MM.1S (cell line): Measurements from ENCODE around the gene NUAK2.

Source experiments
- EZH2 ChIP-seq: fragments of 300-600 bp; sonication (generic); optimal IDR thresholded peaks from 2 replicates; pipeline ENCODE3; 2017; ENCODE audit warnings: low read depth, mild to moderate bottlenecking, antibody characterized with exemption, low read length, mixed read lengths
- EZH2phosphoT487 ChIP-seq: fragments of 300-600 bp; sonication (generic); IDR thresholded peaks from 2 replicates; pipeline ENCODE4 v1.6.1; 2018; ENCODE audit warnings: antibody characterized with exemption, low read length
- TF ChIP-seq, protein P1 (sequence below): fragments of 300-600 bp; sonication (generic); IDR thresholded peaks from 2 replicates; pipeline ENCODE4 v1.5.1; 2016; ENCODE audit warnings: antibody characterized with exemption, low read length, mixed read lengths

DNA sequence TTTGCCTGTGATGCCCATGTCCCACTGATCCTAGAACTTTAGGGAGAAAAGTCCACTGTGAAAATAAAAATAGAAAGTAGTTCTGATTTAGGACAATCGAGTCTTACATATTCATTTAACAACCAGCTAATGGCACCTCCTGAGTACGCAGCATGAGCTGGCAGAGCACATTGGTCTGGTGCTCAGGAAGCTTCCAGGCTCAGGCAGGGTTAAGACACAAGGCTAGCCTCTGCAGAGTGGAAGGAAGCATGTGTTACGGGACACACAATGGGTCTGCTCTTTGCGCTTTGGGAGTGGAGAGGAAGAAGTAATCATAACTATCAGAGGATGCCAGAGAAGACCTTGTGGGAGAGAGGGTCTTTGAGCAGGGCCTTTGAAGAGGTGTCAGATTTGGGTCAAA lies 39.3 kb upstream of the NUAK2 start:
- TF ChIP-seq, protein P1, sequence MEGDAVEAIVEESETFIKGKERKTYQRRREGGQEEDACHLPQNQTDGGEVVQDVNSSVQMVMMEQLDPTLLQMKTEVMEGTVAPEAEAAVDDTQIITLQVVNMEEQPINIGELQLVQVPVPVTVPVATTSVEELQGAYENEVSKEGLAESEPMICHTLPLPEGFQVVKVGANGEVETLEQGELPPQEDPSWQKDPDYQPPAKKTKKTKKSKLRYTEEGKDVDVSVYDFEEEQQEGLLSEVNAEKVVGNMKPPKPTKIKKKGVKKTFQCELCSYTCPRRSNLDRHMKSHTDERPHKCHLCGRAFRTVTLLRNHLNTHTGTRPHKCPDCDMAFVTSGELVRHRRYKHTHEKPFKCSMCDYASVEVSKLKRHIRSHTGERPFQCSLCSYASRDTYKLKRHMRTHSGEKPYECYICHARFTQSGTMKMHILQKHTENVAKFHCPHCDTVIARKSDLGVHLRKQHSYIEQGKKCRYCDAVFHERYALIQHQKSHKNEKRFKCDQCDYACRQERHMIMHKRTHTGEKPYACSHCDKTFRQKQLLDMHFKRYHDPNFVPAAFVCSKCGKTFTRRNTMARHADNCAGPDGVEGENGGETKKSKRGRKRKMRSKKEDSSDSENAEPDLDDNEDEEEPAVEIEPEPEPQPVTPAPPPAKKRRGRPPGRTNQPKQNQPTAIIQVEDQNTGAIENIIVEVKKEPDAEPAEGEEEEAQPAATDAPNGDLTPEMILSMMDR, result no peak
- TF ChIP-seq EZH2phosphoT487, result no peak
- TF ChIP-seq EZH2, result no peak
